ENCODE data around the gene CAMK4. TPM values are rescaled to one million over a fixed set of nuclear protein-coding genes. Genes with fewer than 3 reads are reported as not detected.
"Not testable (repeated sequence)": the region's sequence is repeated elsewhere in the genome, so short reads cannot be mapped to it uniquely, and the experiment has no call there.

CAMK4 gene
- total and polyA plus RNA-seq, 10 donors: 0.90 to 22.3 (median 12.6) TPM

- H3K27me3 ChIP-seq (replicated peaks in 1 of 7): no peaks in the 10 kb centered on the region
- TF ChIP-seq POLR2A (IDR thresholded peaks at IDR 0.05) (no peak), CTCF (IDR thresholded peaks at IDR 0.05 in 8 of 11, conservative IDR thresholded peaks at IDR 0.05 in 3 of 11) (no peak)
- no peak for DNase-seq
- H3K36me3 ChIP-seq: no peaks in the 10 kb centered on the region
- H3K4me3 ChIP-seq: no peak overlapping the region
- no peak overlapping the region for H3K27ac ChIP-seq
- H3K4me1 ChIP-seq: no peaks in the 10 kb centered on the region
- intact Hi-C loops (cut with DNase I; ENCODE audit: low total_unique reads): no loop called here
- H3K9me3 ChIP-seq: no peaks in the 10 kb centered on the region
Observed at GRCh38 chr5:111347021-111347420, 122.8 kb downstream of the CAMK4 start.

- Histone ChIP-seq H3K9me3 (no peaks in the 10 kb centered on the region), H3K27me3 (replicated peaks in 1 of 7) (no peaks in the 10 kb centered on the region), H3K27ac (no peak overlapping the region), H3K36me3 (no peaks in the 10 kb centered on the region), H3K4me1 (no peaks in the 10 kb centered on the region), H3K4me3 (no peak overlapping the region)
- DNase-seq: no peak
- intact Hi-C loops (cut with DNase I; ENCODE audit: low total_unique reads): no loop called here
- TF ChIP-seq POLR2A (IDR thresholded peaks at IDR 0.05) (no peak), POLR2AphosphoS5 (IDR thresholded peaks at IDR 0.05) (no peak), CTCF (IDR thresholded peaks at IDR 0.05 in 8 of 11, conservative IDR thresholded peaks at IDR 0.05 in 3 of 11) (no peak)
- 79 to 88% (median 84%) methylated on average over 3 of the region's 3 CpGs for WGBS, 5 donors
Observed at GRCh38 chr5:111348661-111349329, 124.6 kb downstream of the CAMK4 start.

DNA sequence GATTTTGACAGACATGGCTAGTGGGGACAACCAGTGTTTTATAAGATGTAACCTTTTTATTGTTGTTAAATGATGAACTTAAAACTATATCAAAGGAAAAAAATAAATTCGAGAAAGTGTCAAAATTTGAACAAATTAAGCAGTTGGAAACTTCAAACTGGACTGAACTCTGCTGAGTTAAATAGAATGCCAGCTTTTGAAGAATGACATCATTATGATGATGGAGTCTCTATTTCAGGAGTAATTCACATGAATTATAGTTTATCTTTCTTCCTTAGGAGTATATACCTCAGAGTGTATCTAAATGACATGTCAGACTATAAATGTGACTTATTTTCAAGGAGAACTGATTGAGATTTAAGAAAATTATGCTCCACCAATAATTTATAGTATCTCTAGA, 125.2 kb downstream of the CAMK4 start:
- H3K27me3 ChIP-seq (replicated peaks in 1 of 7): no peaks in the 10 kb centered on the region
- no peak overlapping the region for H3K27ac ChIP-seq
- no peak for DNase-seq
- H3K36me3 ChIP-seq: no peaks in the 10 kb centered on the region
- no peaks in the 10 kb centered on the region for H3K4me1 ChIP-seq
- intact Hi-C loops (cut with DNase I; ENCODE audit: low total_unique reads): no loop called here
- TF ChIP-seq POLR2AphosphoS5 (IDR thresholded peaks at IDR 0.05) (no peak), CTCF (IDR thresholded peaks at IDR 0.05 in 8 of 11, conservative IDR thresholded peaks at IDR 0.05 in 3 of 11) (no peak), POLR2A (IDR thresholded peaks at IDR 0.05) (no peak)
- 59 to 89% (median 76%) methylated on average over 1 of the region's 1 CpG for WGBS, 5 donors
- no peak overlapping the region for H3K4me3 ChIP-seq
- no peaks in the 10 kb centered on the region for H3K9me3 ChIP-seq

DNA sequence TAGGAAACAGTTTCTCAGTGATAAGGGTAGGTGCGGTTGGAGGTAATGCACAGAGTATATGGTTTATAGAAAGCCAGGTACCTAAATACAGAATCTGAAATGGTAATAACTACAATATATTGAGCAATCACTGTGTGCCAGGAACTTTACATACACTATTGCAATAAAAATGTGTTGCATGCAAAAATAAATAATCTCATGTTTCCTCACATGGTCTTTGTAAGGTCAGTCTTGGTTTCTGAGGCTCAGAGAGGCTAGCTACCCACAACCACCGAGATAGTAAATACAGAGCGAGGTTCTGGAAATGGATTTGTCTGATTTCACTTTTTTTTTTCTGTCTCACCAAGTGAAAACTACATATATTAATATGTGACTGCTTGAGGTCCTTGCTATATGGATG, 128.9 kb downstream of the CAMK4 start:
- Histone ChIP-seq H3K27me3 (replicated peaks in 1 of 7) (no peaks in the 10 kb centered on the region), H3K4me1 (no peaks in the 10 kb centered on the region), H3K4me3 (no peak overlapping the region), H3K9me3 (peaks cover 0 to under 1% (median 0%) of the 10 kb centered on the region in 8 donors), H3K27ac (no peak overlapping the region), H3K36me3 (no peaks in the 10 kb centered on the region)
- no peak for DNase-seq
- TF ChIP-seq POLR2AphosphoS5 (IDR thresholded peaks at IDR 0.05): no peak
- intact Hi-C loops (cut with DNase I; ENCODE audit: low total_unique reads): no loop called here
- 81 to 95% (median 89%) methylated on average over 3 of the region's 3 CpGs for WGBS, 5 donors

DNA sequence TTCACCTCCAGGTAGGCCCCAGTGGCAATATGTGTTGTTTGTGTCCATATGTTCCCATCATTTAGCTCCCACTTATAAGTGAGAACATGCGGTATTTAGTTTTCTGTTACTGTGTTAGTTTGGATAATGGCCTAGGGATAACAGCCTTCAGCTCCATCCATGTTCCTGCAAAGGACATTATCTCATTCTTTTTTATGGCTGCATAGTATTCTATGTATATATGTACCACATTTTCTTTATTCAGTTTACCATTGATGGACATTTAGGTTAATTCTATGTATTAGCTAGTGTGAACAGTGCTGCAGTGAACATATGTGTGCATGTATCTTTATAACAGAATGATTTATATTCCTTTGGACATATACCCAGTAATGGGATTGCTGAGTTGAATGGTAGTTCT, 134.5 kb downstream of the CAMK4 start:
- 0 to 3% (median 0%) methylated on average over 1 of the region's 1 CpG for WGBS, 5 donors
- H3K4me3 ChIP-seq; intact Hi-C loops (cut with DNase I; ENCODE audit: low total_unique reads); H3K36me3 ChIP-seq; H3K9me3 ChIP-seq; H3K27me3 ChIP-seq (replicated peaks in 1 of 7); H3K4me1 ChIP-seq; H3K27ac ChIP-seq; DNase-seq: not testable (repeated sequence)
